Smooth muscle cell (in vitro differentiated cells): ENCODE measurements around the gene AMBRA1. TPM values are rescaled to one million over a fixed set of nuclear protein-coding genes. Genes with fewer than 3 reads are reported as not detected.
A peak's percentile ranks its signal among the peaks of the same experiment; 100 is the strongest.

Source experiments
- DNase-seq: peaks from one replicate; lab custom pipeline; 2025; ENCODE audit not compliant: unreplicated experiment; lab: John Stamatoyannopoulos, UW
- H2AFZ ChIP-seq: fragments of 200-600 bp; sonication (generic); 2 replicates; pipeline ENCODE4 v1.6.0; 2016; ENCODE audit warnings: antibody characterized with exemption, low read depth, mild to moderate bottlenecking
- H3F3A ChIP-seq: fragments of 200-600 bp; sonication (generic); 2 replicates; pipeline ENCODE4 v1.6.0; 2017; ENCODE audit warnings: antibody characterized with exemption, low read depth
- H3K27ac ChIP-seq: fragments of 200-600 bp; sonication (generic); 2 replicates; pipeline ENCODE4 v1.5.1; 2016; ENCODE audit warnings: low read depth, mild to moderate bottlenecking
- H3K27me3 ChIP-seq: fragments of 200-600 bp; sonication (generic); 2 replicates; pipeline ENCODE4 v1.6.1; 2016; ENCODE audit warnings: low read depth, mild to moderate bottlenecking
- H3K36me3 ChIP-seq: fragments of 200-600 bp; sonication (generic); 2 replicates; pipeline ENCODE4 v1.5.1; 2016; ENCODE audit warnings: low read depth
- H3K4me1 ChIP-seq: fragments of 200-600 bp; sonication (generic); 2 replicates; pipeline ENCODE4 v1.5.1; 2016; ENCODE audit warnings: low read depth
- H3K4me2 ChIP-seq: fragments of 200-600 bp; sonication (generic); 2 replicates; pipeline ENCODE4 v1.6.0; 2016; ENCODE audit warnings: mild to moderate bottlenecking
- H3K4me3 ChIP-seq: fragments of 200-600 bp; sonication (generic); 2 replicates; pipeline ENCODE4 v1.5.1; 2016; ENCODE audit warnings: mild to moderate bottlenecking
- H3K79me2 ChIP-seq: fragments of 200-600 bp; sonication (generic); 2 replicates; pipeline ENCODE4 v1.6.0; 2016; ENCODE audit warnings: low read depth, mild to moderate bottlenecking
- H3K9ac ChIP-seq: fragments of 200-600 bp; sonication (generic); 2 replicates; pipeline ENCODE4 v1.6.0; 2016; ENCODE audit warnings: low read depth
- H3K9me3 ChIP-seq: fragments of 200-600 bp; sonication (generic); replicated peaks from 2 replicates; pipeline ENCODE4 v1.5.1; 2016; ENCODE audit warnings: low read depth
- H4K20me1 ChIP-seq: fragments of 200-600 bp; sonication (generic); 2 replicates; pipeline ENCODE4 v1.6.0; 2016; ENCODE audit warnings: low read depth
- WGBS: methylation state at CpG from one replicate; pipeline ENCODE4 v1.1.7; 2016; ENCODE audit warnings: low lambda C conversion rate; 5-methylcytosine and 5-hydroxymethylcytosine counted together
- polyA plus RNA-seq: library from polyadenylated mRNA; unstranded; fragments of >200 nt; fragmentation: Nextera tagmentation; extraction: Ambion mirVana; gene quantifications from 2 replicates; pipeline ENCODE4 v1.2.1, GENCODE V29; 2016
- total RNA-seq: library from RNA; depleted of rRNA; stranded (reverse); fragments of >200 nt; gene quantifications from 2 replicates; pipeline ENCODE4 v1.2.3, GENCODE V29; 2014
- TF ChIP-seq, protein P1 (sequence below): fragments of 200-600 bp; sonication (generic); IDR thresholded peaks from 2 replicates; pipeline ENCODE4 v1.5.1; 2017; ENCODE audit warnings: borderline replicate concordance, mild to moderate bottlenecking, antibody characterized with exemption; ENCODE audit not compliant: insufficient read depth, poor library complexity, severe bottlenecking

AMBRA1 gene
- total and polyA plus RNA-seq, 2 experiments from 2014 or later: 10.3 to 38.3 TPM

DNA sequence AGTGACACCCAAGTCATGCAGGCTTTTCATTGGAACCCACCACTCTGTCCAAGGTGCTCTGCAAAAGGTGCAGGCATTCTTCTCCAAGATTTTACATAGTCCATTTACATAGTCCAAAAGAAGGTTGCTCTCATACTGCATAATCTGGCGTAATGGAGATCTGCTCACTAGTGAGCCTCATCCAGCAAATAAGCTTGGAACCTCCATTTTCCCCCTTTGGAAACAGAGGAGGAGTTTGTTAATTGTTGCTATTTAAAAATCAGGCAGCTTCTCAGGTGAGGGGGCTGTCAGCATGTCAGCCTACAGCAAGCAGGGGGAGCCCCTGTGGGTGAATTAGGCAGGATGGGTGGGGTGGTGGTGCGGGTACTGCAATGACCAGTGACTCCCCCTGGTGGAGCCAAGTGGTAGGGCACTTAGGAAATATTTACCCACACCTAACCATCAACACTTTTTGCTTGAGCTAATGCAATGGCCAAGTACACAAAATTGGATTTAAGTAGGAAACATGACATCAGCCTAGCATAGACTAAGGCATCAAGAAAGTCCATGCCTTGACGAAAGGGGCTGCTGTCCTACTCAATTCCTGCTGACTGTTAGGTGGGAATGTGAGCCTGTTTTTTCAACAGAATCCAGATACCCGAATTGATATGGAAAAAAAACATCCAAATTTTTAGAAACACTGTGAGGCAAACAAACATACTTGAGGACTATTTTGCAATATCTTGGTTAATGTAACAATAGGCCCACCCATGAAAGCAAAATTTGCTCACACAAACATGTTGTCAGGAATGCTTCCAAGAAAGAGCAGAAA, 64.5 kb downstream of the AMBRA1 start:
- no peak overlapping the region for H3K27ac ChIP-seq
- no peaks in the 10 kb centered on the region for H3K4me1 ChIP-seq
- peaks cover 96% of the 10 kb centered on the region for H4K20me1 ChIP-seq
- no peak overlapping the region for H3K9ac ChIP-seq
- TF ChIP-seq, protein P1, sequence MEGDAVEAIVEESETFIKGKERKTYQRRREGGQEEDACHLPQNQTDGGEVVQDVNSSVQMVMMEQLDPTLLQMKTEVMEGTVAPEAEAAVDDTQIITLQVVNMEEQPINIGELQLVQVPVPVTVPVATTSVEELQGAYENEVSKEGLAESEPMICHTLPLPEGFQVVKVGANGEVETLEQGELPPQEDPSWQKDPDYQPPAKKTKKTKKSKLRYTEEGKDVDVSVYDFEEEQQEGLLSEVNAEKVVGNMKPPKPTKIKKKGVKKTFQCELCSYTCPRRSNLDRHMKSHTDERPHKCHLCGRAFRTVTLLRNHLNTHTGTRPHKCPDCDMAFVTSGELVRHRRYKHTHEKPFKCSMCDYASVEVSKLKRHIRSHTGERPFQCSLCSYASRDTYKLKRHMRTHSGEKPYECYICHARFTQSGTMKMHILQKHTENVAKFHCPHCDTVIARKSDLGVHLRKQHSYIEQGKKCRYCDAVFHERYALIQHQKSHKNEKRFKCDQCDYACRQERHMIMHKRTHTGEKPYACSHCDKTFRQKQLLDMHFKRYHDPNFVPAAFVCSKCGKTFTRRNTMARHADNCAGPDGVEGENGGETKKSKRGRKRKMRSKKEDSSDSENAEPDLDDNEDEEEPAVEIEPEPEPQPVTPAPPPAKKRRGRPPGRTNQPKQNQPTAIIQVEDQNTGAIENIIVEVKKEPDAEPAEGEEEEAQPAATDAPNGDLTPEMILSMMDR: peak; percentile 87
- H3K79me2 ChIP-seq: peaks cover 91% of the 10 kb centered on the region
- no peaks in the 10 kb centered on the region for H3F3A ChIP-seq
- 55% methylated on average over 4 of the region's 4 CpGs for WGBS
- H3K36me3 ChIP-seq: no peaks in the 10 kb centered on the region
- H3K27me3 ChIP-seq: no peaks in the 10 kb centered on the region
- no peaks in the 10 kb centered on the region for H3K9me3 ChIP-seq
- H3K4me3 ChIP-seq: no peak overlapping the region
- no peak overlapping the region for H3K4me2 ChIP-seq
- H2AFZ ChIP-seq: no peak overlapping the region
- peak; percentile 12 for DNase-seq

DNA sequence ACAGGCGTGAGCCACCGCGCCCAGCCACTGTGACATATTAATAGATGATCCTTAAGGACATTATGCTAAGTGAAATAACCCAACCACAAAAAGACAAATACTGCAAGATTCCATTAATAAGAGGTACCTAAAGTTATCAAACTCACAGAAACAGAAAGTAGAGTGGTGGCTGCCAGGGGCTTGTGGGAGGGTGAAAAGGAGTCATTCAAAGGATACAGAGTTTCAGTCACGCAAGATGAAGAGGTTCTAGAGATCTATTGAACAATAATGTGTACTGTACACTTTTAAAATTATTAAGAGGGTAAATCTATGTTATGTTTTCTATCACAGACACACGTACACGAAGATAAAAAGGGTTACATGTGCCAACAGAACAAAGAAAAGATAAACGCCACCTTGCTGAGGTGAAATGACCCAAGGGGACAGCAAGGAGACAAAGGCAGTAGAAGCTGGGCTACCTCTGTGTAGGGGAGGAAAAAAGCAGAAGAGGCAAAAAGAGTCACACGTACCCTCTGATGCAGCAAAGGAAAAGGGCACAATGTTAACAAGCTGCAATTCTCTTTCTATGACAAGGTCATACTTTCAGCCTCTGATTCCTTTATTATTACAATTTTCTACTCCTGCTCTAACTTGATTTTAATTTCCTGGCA, 65.3 kb downstream of the AMBRA1 start:
- DNase-seq: no peak
- 98% methylated on average over 8 of the region's 8 CpGs for WGBS
- H3K27me3 ChIP-seq: no peaks in the 10 kb centered on the region
- H3K4me3 ChIP-seq: no peak overlapping the region
- H3K4me2 ChIP-seq: no peak overlapping the region
- no peak overlapping the region for H3K27ac ChIP-seq
- H3K79me2 ChIP-seq: peaks cover 91% of the 10 kb centered on the region
- H2AFZ ChIP-seq: no peak overlapping the region
- no peak overlapping the region for H3K9ac ChIP-seq
- no peaks in the 10 kb centered on the region for H3F3A ChIP-seq
- TF ChIP-seq, protein P1: no peak
- no peaks in the 10 kb centered on the region for H3K9me3 ChIP-seq
- H4K20me1 ChIP-seq: peaks cover 96% of the 10 kb centered on the region
- no peaks in the 10 kb centered on the region for H3K4me1 ChIP-seq
- H3K36me3 ChIP-seq: no peaks in the 10 kb centered on the region

DNA sequence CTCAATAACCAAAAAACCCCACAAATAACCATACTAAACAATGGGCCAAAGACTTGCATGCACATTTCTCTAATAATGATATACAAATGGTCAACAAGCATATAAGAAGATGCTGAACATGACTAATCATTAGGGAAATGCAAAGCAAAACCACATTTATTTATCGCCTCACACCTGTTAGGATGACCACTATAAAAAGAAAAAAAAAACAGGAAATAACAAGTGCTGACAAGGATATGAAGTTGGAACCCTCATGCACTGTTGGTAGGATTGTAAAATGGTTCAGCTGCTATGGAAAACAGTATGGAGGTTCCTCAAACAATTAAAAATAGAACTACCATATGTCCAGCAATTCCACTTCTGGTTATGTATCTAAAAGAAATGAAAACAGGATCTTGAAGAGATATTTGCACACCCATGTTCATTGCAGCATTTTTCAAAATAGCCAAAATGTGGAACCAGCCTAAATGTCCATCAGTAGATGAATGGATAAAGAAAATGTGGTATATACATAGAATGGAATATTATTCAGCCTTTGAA, 66.2 kb downstream of the AMBRA1 start:
- Histone ChIP-seq H3K79me2 (peaks cover 91% of the 10 kb centered on the region), H3K36me3 (no peaks in the 10 kb centered on the region), H3K4me2 (no peak overlapping the region), H3F3A (no peaks in the 10 kb centered on the region), H3K27me3 (no peaks in the 10 kb centered on the region), H3K4me1 (no peaks in the 10 kb centered on the region), H4K20me1 (peaks cover 96% of the 10 kb centered on the region), H2AFZ (no peak overlapping the region), H3K9me3 (no peaks in the 10 kb centered on the region), H3K27ac (no peak overlapping the region), H3K4me3 (no peak overlapping the region), H3K9ac (no peak overlapping the region)
- WGBS: 100% methylated on average over 1 of the region's 1 CpG
- TF ChIP-seq, protein P1: no peak
- no peak for DNase-seq
